ENCODE results near the gene FAM186B. TPM values are rescaled to one million over a fixed set of nuclear protein-coding genes. Genes with fewer than 3 reads are reported as not detected.

Gene FAM186B
- total RNA-seq, 1 experiment from 2014 or later, result 0.46 TPM

DNA sequence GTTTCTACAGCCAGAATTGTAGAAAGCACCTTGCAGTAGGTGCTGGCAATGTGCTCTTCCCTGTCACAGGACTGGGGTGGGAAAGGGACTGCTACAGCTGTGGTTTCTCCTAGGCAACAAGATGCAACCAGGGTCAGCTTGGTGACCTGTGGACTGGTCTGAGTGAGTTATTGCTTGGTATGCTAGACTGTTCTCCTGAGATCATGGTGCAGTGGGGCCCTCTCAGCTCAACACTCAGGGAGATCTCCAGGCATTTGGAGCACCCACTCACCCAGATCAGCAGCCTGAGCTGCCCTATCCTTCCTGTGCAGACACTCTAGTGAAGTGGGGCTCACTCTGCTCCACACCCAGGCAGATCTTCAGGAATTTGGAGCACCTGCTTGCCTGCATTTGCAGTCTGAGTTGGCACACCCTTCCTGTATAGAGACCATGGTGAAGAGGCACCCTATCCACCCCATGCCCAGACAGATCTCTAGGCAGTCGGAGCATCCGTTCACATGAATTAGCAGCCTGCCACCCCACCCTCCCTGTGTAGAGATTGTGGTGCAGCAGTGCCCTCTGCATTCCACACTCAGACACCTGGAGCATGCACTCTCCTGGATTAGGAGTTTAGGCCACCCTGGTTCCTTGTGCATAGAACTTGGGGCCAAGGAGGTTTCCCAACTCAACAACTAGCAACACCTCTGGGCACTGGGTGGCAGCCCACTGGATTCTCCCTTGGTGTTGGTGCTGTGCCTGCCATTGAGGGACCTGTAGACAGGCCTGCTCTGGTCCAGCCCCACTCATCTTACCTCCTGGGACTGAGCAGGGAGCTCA is 3.8 kb upstream of the FAM186B start:
- no peak overlapping the region for H4K5ac ChIP-seq (ENCODE audit: insufficient read length, low read depth, low read length)
- no peaks in the 10 kb centered on the region for H3K4me1 Mint-ChIP-seq
- DNase-seq, result no peak
- H2BK15ac ChIP-seq (ENCODE audit: low read depth, low read length), result no peak overlapping the region
- no peak overlapping the region for H2BK20ac ChIP-seq (ENCODE audit: low read depth, low read length, poor library complexity, severe bottlenecking)
- no peak overlapping the region for H2AK5ac ChIP-seq (ENCODE audit: insufficient read length, low read length)
- H3K4me1 ChIP-seq (ENCODE audit: insufficient read depth, low read length), result no peaks in the 10 kb centered on the region
- H4K20me1 ChIP-seq (ENCODE audit: control insufficient read depth, insufficient read depth, insufficient read length), result no peaks in the 10 kb centered on the region
- H3K27me3 ChIP-seq (ENCODE audit: insufficient read depth, low read length), result no peaks in the 10 kb centered on the region
- peak overlapping the region in 1 of 3 experiments; percentile 64; a peak in 2 of 7 replicates for H3K27ac Mint-ChIP-seq
- H2BK12ac ChIP-seq (ENCODE audit: insufficient read length, low read depth, low read length), result no peak overlapping the region
- H3K23me2 ChIP-seq (ENCODE audit: insufficient read length, low read depth, low read length, poor library complexity, severe bottlenecking), result no peaks in the 10 kb centered on the region
- H2AFZ ChIP-seq (ENCODE audit: low read length), result no peak overlapping the region
- no peak overlapping the region for H3K18ac ChIP-seq (ENCODE audit: insufficient read length, low read depth, low read length)
- no peak overlapping the region for H3K4me2 ChIP-seq (ENCODE audit: insufficient read depth, insufficient read length, low read length)
- H3T11ph ChIP-seq (ENCODE audit: low read length), result no peak overlapping the region
- no peaks in the 10 kb centered on the region for H3K9me3 ChIP-seq (ENCODE audit: control insufficient read depth, low read depth, low read length)
- H3K4ac ChIP-seq (ENCODE audit: low read depth, low read length), result no peak overlapping the region
- H3K79me1 ChIP-seq (ENCODE audit: insufficient read depth, low read depth, low read length, poor library complexity, severe bottlenecking), result no peaks in the 10 kb centered on the region
- no peaks in the 10 kb centered on the region for H3K79me2 ChIP-seq (ENCODE audit: insufficient read depth, low read length)
- peaks cover 13% of the 10 kb centered on the region for H3K27me3 Mint-ChIP-seq (ENCODE audit: low read depth)
- H4K91ac ChIP-seq (ENCODE audit: insufficient read length, low read depth, low read length), result no peak overlapping the region
- H2BK5ac ChIP-seq (ENCODE audit: insufficient read length, low read length), result no peak overlapping the region
- H3K56ac ChIP-seq (ENCODE audit: insufficient read length, low read depth, low read length), result no peak overlapping the region
- no peak overlapping the region for H4K8ac ChIP-seq (replicated peaks; ENCODE audit: insufficient read length, low read depth, low read length)
- H3K9me3 Mint-ChIP-seq, result no peaks in the 10 kb centered on the region
- H3K14ac ChIP-seq (ENCODE audit: insufficient read depth, low read length), result no peak overlapping the region
- H3K4me3 Mint-ChIP-seq, result no peak overlapping the region
- H3K9ac ChIP-seq (ENCODE audit: extremely low read depth, insufficient read length, low read length), result no peak overlapping the region
- H3K23ac ChIP-seq (ENCODE audit: insufficient read length, low read depth, low read length), result no peak overlapping the region
- H3K27ac ChIP-seq (ENCODE audit: insufficient read length, low read depth, low read length), result no peak overlapping the region
- no peak overlapping the region for H2BK120ac ChIP-seq (ENCODE audit: low read depth, low read length, poor library complexity, severe bottlenecking)
- no peaks in the 10 kb centered on the region for H3K36me3 Mint-ChIP-seq (ENCODE audit: insufficient read depth in 1 of 3, low read depth in 3 of 3)
- no CpG with 5 or more reads among the region's 2 CpGs for WGBS (ENCODE audit: extremely low coverage, insufficient read length, low lambda C conversion rate)
- no peak for TF ChIP-seq CTCF (conservative IDR thresholded peaks at IDR 0.05)
